NCI-H510A (cell line): Measurements from ENCODE around the gene RMND1.
A peak's percentile ranks its signal among the peaks of the same experiment; 100 is the strongest.
"Not testable (repeated sequence)": the region's sequence is repeated elsewhere in the genome, so short reads cannot be mapped to it uniquely, and the experiment has no call there.

Experiments
- DNase-seq: peaks from one replicate; lab custom pipeline; 2025; lab: John Stamatoyannopoulos, UW

The RMND1 gene

GRCh38 chr6:151451950-151452749, at the start of gene RMND1:
Gene RMND1, minus strand, starts transcription at chr6:151452126. Its CDS starts 6,315 bp downstream, at chr6:151445811.
- peak; percentile 94 for DNase-seq

DNA sequence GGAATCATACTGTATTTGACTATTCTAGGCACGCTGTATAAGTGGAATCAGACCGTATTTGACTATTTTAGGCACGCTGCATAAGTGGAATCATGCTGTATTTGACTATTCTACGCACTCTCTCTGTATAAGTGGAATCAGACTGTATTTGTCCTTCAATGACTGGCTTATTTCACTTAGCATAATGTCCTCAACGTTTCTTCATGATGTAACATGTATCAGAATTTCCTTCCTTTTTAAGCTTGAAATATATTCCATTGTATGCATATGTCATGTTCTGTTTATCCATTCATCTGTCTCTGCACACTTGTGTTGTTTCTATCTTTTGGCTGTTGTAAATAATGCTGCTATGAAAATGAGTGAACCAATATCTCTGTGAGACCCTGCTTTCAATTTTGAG, 47.6 kb upstream of the RMND1 start:
- no peak for DNase-seq

DNA sequence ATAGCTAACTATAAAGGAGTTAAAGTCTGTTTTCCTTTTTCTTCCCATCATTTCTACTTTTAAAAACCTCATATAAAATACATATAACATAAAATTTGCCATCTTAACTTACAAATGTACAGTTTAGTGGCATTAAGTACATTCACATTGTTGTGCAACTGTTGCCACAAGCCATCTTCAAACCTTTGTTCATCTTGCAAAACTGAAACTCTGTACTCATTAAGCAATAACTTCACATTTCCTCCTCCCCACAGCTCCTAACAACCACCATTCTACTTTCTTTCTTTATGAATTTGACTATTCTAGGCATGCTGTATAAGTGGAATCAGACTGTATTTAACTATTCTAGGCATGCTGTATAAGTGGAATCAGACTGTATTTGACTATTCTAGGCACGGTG, 46.4 kb upstream of the RMND1 start:
- DNase-seq: no peak

GRCh38 chr6:151497905-151498304, 46.0 kb upstream of the RMND1 start:
- no peak for DNase-seq

- DNase-seq: no peak
Measured at GRCh38 chr6:151495380-151495779, 43.5 kb upstream of the RMND1 start.

DNA sequence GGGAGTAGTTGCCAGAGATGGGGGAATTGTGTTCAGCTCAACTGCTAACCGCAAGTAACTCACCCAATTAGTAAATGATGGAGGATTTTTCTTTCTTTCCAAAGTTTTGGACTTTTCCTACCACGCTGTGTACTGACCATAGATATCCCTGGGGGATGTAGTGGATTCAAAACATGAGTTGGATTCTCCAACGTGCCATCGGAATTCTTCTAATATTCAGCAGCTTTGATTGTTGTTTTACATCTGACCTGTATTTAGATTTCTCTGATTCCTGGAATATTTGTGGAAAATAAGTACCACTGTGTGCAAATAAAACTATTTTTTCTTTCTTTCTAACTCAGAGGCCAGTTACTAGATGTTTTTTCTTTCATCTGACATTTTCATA, 43.0 kb upstream of the RMND1 start:
- no peak for DNase-seq

DNA sequence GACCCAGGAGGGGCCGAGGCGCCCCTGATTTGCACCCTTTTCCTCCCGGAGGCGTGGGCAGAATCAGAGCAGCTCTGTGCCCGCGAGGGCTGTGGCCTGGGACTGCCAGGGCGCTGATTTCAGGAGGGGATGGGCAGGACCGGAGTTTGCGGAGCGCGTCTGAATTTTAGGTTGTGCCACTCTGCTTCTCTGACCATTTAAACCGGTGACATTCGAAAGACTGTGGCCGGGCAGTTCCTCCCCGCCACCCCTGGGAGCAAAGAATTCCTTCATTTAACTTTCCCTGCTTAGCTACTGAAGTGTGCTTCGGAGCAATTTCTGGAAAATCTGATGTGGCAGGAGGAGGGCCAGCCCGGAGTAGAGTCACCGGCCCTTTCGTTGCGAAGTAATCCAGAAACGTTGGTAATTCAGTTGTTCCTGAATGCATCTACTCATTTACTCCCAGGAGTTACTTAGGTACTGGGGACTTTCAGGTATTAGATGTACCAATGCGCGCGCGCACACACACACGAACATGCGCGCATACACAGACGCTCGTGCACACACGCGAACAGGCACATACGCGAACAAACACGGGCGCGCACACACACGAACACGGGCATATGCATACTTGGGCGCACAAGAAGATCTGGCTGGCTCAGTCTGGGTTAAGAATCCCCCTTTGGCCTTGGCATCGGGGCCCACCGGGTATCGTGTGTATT, 42.5 kb upstream of the RMND1 start:
- no peak for DNase-seq

DNA sequence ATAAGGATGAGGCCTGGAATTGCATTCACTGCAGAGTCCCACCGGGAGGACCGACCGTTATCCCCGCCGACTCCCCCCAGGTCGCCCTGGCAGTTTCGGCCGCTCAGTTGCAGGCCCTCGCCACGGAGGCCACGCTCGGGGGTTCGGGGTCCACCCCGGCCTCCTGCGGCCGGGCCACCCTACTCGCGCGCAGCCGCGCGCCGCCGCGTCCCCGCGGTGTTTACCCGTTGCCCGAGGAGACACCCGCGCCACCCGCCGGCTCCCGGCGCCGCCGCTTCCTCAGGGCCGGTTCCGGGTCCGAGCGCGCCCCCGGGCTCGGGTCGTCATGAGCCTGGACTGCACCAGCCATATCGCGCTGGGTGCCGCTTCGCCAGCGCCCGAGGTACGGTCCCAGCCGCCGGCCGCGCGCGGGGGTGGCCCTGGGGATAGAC, 41.9 kb upstream of the RMND1 start, which contains the start of gene CCDC170:
Gene CCDC170 (plus strand): TSS at position 214 of the 431 bp plus-strand sequence. CDS start 112 bp downstream, at position 326.
- DNase-seq: no peak

DNA sequence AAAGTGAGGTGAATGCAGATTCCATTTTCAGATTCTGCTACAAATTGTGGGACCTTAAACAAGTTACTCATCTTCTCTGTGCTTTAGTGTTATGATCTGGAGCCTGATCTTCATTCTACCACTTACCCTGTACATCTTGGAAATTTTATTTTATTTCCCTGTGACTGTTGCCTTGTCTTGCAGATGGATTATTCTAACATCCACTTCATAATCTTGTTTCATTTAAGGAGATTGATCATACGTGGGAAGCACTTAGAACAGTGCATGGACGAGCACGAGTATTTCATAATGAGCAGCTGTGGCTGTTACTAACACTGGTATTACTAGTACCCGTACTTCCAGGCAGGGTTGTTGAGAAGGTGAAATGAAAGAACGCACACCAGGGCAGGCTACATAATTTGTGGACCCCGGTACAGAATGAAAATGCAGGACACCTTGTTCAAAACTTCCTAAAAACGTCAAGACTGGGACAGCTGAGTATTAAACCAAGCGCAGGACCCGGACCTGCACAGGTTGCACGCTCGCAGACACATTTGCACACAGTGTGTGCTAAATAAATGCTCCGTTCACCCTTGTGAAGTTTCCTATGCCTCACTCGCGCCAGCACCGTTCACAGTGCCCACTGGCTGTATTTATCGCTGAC, 41.4 kb upstream of the RMND1 start:
- DNase-seq: no peak

DNA sequence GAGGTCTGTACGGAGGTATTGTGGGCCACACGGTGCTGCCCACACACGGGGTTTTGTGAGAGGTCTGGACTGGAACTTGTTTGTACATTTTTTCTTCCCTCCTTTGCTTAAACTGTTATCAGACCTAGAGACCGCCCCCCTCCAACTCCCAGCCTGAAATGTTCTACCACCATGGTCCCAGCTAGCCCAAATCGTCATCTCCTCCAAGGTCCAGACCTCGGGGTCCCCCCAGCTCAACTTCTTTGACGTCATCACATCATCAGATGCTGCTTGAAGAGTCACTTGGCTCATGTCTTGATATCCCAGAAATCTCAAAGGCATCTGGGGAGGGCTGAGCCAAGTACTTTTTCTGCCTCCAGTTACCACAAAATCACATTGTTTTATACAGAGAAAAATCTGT, 39.1 kb upstream of the RMND1 start:
- no peak for DNase-seq

DNA sequence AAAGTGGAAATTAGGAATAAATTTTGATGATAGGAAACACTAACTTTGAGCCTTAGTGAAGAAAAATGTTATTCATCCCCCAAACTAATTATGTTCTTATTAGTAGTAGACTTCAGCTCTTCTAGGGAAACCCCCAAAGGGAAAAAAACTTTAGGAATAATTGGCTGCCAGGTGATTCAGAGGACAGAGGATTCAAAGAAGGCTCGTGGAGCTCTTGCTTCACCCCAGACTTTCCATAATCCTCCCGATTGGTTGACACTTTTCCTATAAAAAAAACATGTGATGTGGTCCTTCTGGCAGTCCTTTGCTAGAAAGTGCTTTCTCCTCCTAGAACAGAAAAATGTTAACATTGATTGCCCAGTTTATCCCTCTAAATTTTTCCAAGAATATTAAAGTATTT, 36.3 kb upstream of the RMND1 start:
- no peak for DNase-seq

DNA sequence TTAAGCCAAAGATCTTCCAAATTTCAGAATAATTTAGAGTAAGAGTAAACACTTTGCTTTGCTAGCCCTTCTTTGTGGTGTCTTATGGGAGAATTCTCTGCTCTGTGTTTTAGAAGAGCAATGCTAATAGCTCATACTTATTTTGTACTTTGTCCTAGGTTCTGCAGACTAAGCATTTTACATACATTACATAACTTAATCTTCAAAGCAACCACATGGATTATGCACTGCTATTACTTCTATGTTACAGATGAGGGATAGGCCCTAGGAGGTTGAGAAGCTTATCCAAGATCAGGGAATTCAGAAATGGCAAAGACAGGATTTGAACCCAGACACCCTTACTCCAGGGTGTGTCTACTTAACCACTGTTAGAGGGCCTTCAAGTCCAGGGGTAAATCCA, 32.1 kb upstream of the RMND1 start:
- DNase-seq: no peak

DNA sequence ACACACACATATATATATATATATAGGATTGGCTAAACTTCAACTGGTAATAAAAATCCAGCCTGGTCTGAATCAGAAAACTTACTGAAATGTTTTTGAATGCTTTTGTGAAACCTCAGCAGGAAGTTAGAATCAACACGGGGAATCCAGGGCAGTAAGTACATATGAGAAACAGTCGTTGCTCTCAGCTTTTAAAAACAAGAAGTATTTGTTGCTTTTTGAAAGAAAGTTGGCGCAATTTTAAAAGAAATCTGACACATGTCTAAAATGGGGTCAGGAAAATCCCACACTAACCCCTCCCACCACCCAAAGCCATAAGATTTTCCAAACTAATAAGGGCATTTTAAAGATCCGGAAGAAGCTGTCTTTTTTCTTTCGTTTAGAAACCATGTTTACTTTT, 30.4 kb upstream of the RMND1 start:
- DNase-seq: no peak

GRCh38 chr6:151481786-151482185, 29.9 kb upstream of the RMND1 start:
- DNase-seq: no peak

- no peak for DNase-seq
Measured at GRCh38 chr6:151478670-151479069, 26.7 kb upstream of the RMND1 start.

- no peak for DNase-seq
Measured at GRCh38 chr6:151477726-151478125, 25.8 kb upstream of the RMND1 start.

GRCh38 chr6:151475653-151476523, 24.0 kb upstream of the RMND1 start:
- DNase-seq: no peak

DNA sequence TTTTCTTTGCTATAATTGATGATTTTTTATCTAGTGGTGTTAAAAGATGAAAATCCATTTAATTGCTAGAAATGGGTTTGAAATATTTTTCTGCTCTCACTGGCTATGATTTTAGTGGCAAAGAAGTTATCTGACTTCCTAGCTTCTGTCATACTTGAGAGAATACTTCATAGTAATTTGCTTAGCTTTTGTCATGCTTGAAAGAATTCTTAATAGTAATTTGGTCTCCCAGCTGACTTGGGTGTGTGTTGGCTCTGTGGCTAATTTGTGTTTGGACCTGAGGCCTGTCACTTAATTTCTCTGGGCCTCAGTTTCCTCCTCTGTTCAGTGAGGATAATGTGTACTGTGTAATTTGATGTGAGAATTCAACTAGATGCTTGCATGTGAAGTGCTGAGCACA, 12.8 kb upstream of the RMND1 start:
- DNase-seq: no peak

GRCh38 chr6:151461673-151462072, 9.7 kb upstream of the RMND1 start:
- DNase-seq: no peak

GRCh38 chr6:151455751-151456398, 3.9 kb upstream of the RMND1 start:
- not testable (repeated sequence) for DNase-seq

- no peak for DNase-seq
Measured at GRCh38 chr6:151452750-151453427, 963 bp upstream of the RMND1 start.
